Right lobe of liver (tissue), 4 donors: ENCODE results near the gene CAB39.

Experiments used
- POLR2A ChIP-seq: fragments of 450-650 bp; IDR thresholded peaks from one replicate; pipeline ENCODE4 v1.6.1; 2017; ENCODE audit warnings: antibody characterized with exemption, mild to moderate bottlenecking
- TF ChIP-seq, protein P1 (sequence below), 4 donors: fragments of 200-600 bp in 3 of 4; fragments of 450-650 bp in 1 of 4; IDR thresholded peaks; one replicate each; pipeline versions ENCODE4 v1.5.1 to v1.8.0; 2016 to 2022; ENCODE audit warnings: antibody characterized with exemption in 4 of 4, mild to moderate bottlenecking in 2 of 4
- donor health status: DM: no; HTN: no; CAD: no.
- donor health status: DM: no; HTN: no; CAD: no.
- donor health status: DM: no; HTN: yes; CAD: no.

- TF ChIP-seq, protein P1, sequence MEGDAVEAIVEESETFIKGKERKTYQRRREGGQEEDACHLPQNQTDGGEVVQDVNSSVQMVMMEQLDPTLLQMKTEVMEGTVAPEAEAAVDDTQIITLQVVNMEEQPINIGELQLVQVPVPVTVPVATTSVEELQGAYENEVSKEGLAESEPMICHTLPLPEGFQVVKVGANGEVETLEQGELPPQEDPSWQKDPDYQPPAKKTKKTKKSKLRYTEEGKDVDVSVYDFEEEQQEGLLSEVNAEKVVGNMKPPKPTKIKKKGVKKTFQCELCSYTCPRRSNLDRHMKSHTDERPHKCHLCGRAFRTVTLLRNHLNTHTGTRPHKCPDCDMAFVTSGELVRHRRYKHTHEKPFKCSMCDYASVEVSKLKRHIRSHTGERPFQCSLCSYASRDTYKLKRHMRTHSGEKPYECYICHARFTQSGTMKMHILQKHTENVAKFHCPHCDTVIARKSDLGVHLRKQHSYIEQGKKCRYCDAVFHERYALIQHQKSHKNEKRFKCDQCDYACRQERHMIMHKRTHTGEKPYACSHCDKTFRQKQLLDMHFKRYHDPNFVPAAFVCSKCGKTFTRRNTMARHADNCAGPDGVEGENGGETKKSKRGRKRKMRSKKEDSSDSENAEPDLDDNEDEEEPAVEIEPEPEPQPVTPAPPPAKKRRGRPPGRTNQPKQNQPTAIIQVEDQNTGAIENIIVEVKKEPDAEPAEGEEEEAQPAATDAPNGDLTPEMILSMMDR (IDR thresholded peaks at IDR 0.05) = no peak
- TF ChIP-seq POLR2A = no peak
These were observed 10.7 kb downstream of the CAB39 start for GRCh38 chr2:230723363-230723762.
